Frontal cortex (tissue), 4 donors: ENCODE data around the gene ATR. TPM values are rescaled to one million over a fixed set of nuclear protein-coding genes. Genes with fewer than 3 reads are reported as not detected.

Source experiments
- DNase-seq, 2 donors: peaks; one replicate each; pipeline ENCODE4 v3.0.0; 2012; ENCODE audit warnings: low spot score in 2 of 2
- FAIRE-seq: peaks from 2 replicates; lab custom pipeline; 2012; peaks lifted over from hg19 to GRCh38; lab: Jason Lieb, UNC
- total RNA-seq: library from RNA; depleted of rRNA; stranded (reverse); fragments of >200 nt; gene quantifications from one replicate; pipeline ENCODE4 v1.2.3, GENCODE V29; 2014
- donor health status: control.
- donor health status: control.
- donor health status: control.

ATR gene
- total RNA-seq, 1 donor from 2014 or later: 35.1 TPM

- no peak for FAIRE-seq
- no peak for DNase-seq
Observed at GRCh38 chr3:142543307-142543706, 35.2 kb downstream of the ATR start.

- no peak for FAIRE-seq
- DNase-seq: no peak
Observed at GRCh38 chr3:142542054-142542453, 36.5 kb downstream of the ATR start.

- FAIRE-seq (no peak), DNase-seq (no peak)
Observed at GRCh38 chr3:142536519-142536918, 42.0 kb downstream of the ATR start.

GRCh38 chr3:142534543-142534942 is 44.0 kb downstream of the ATR start:
- FAIRE-seq: no peak
- DNase-seq: no peak

GRCh38 chr3:142530296-142530695 is 48.2 kb downstream of the ATR start:
- FAIRE-seq: no peak
- no peak for DNase-seq

GRCh38 chr3:142523921-142524566 is 54.5 kb downstream of the ATR start:
- FAIRE-seq (peak; percentile 44), DNase-seq (no peak)

GRCh38 chr3:142509079-142509478 is 69.5 kb downstream of the ATR start:
- FAIRE-seq (no peak), DNase-seq (no peak)

- FAIRE-seq (no peak), DNase-seq (no peak)
Observed at GRCh38 chr3:142507241-142507640, 71.3 kb downstream of the ATR start.

- DNase-seq: no peak
- no peak for FAIRE-seq
Observed at GRCh38 chr3:142502187-142502985, 76.1 kb downstream of the ATR start.

- FAIRE-seq: no peak
- no peak for DNase-seq
Observed at GRCh38 chr3:142501004-142501926, 77.3 kb downstream of the ATR start.

GRCh38 chr3:142500211-142500610 is 78.3 kb downstream of the ATR start:
- DNase-seq: no peak
- no peak for FAIRE-seq

GRCh38 chr3:142498397-142499180 is 79.9 kb downstream of the ATR start:
- DNase-seq (peak in 1 of 2 donors; percentile 13), FAIRE-seq (no peak)

GRCh38 chr3:142497729-142498128 is 80.8 kb downstream of the ATR start:
- DNase-seq (no peak), FAIRE-seq (no peak)

- DNase-seq (no peak), FAIRE-seq (no peak)
Observed at GRCh38 chr3:142495103-142495502, 83.4 kb downstream of the ATR start.

GRCh38 chr3:142492184-142492583 is 86.3 kb downstream of the ATR start:
- DNase-seq (no peak), FAIRE-seq (no peak)

GRCh38 chr3:142489572-142490323 is 88.8 kb downstream of the ATR start:
- DNase-seq: no peak
- FAIRE-seq: no peak

- FAIRE-seq (no peak), DNase-seq (no peak)
Observed at GRCh38 chr3:142484912-142485435, 93.6 kb downstream of the ATR start.

- no peak for FAIRE-seq
- DNase-seq: no peak
Observed at GRCh38 chr3:142481196-142481595, 97.3 kb downstream of the ATR start.

GRCh38 chr3:142470826-142471225 is 107.7 kb downstream of the ATR start:
- FAIRE-seq: no peak
- no peak for DNase-seq
